ENCODE results near the gene HTR2A. TPM values are rescaled to one million over a fixed set of nuclear protein-coding genes. Genes with fewer than 3 reads are reported as not detected.

The HTR2A gene
- 0.01 TPM for polyA plus RNA-seq (2013, experiment 1 of 2)
- polyA plus RNA-seq (2013, experiment 2 of 2): 0.04 TPM

- H2BK120ac ChIP-seq (ENCODE audit: low read depth, low read length): no peak within 1 kb of the TSS
- H2BK12ac ChIP-seq (ENCODE audit: low read length in 2 of 2): peak within 1 kb of the TSS; percentile 23 to 59
- peak within 1 kb of the TSS; percentile 37 for H2AFZ ChIP-seq (ENCODE audit: low read depth, low read length)
- H3K4me1 ChIP-seq (ENCODE audit: control insufficient read depth, insufficient read depth, low read depth, low read length): no peaks in the 10 kb centered on the region
- no peak for DNase-seq
- H3K27me3 ChIP-seq (ENCODE audit: control insufficient read depth in 1 of 2, insufficient read depth in 1 of 2, low read length in 2 of 2): peaks cover 0 to 4% of the 10 kb centered on the region in 2 experiments
- peak within 1 kb of the TSS in 1 of 2 experiments; percentile 14 for H3K18ac ChIP-seq (ENCODE audit: low read depth in 1 of 2, low read length in 2 of 2)
- H3K27ac ChIP-seq (ENCODE audit: low read length, poor library complexity, severe bottlenecking): no peak within 1 kb of the TSS
- no peak within 1 kb of the TSS for H3K23ac ChIP-seq (ENCODE audit: low read length in 2 of 2)
- H2BK15ac ChIP-seq (ENCODE audit: low read depth, poor library complexity, severe bottlenecking): no peak within 1 kb of the TSS
- H3K79me1 ChIP-seq (replicated peaks; ENCODE audit: low read length, poor library complexity, severe bottlenecking): no peaks in the 10 kb centered on the region
- peak within 1 kb of the TSS in 1 of 2 experiments; percentile 14 for H3K14ac ChIP-seq (ENCODE audit: low read length in 2 of 2)
- no peaks in the 10 kb centered on the region for H3K9me3 ChIP-seq (ENCODE audit: control insufficient read depth, low read length)
- no peak within 1 kb of the TSS for H2AK5ac ChIP-seq (ENCODE audit: low read length, severe bottlenecking)
- H2BK5ac ChIP-seq (ENCODE audit: low read depth, low read length, poor library complexity, severe bottlenecking): no peak within 1 kb of the TSS
- peak within 1 kb of the TSS; percentile 72 for H3K4me2 ChIP-seq (ENCODE audit: low read length, poor library complexity, severe bottlenecking)
- H3K9ac ChIP-seq (ENCODE audit: low read length): peak within 1 kb of the TSS; percentile 85
- H3K36me3 ChIP-seq (ENCODE audit: control insufficient read depth in 1 of 2, insufficient read depth in 2 of 2, low read depth in 1 of 2, low read length in 2 of 2): no peaks in the 10 kb centered on the region
- WGBS: 85% methylated on average over 11 of the region's 13 CpGs
- H4K8ac ChIP-seq (ENCODE audit: low read length): no peak within 1 kb of the TSS
- H3K4ac ChIP-seq (ENCODE audit: low read depth in 1 of 2, low read length in 2 of 2): no peak within 1 kb of the TSS
- peak within 1 kb of the TSS; percentile 19 to 87 for H3K4me3 ChIP-seq (ENCODE audit: insufficient read depth in 1 of 2, low read depth in 1 of 2, low read length in 2 of 2)
- peak within 1 kb of the TSS; percentile 73 for H4K91ac ChIP-seq (ENCODE audit: low read length)
Measured at GRCh38 chr13:46896341-46897137, at the start of gene HTR2A. HTR2A (minus strand) TSS chr13:46897053; CDS start chr13:46895906, 1,147 bp downstream.

DNA sequence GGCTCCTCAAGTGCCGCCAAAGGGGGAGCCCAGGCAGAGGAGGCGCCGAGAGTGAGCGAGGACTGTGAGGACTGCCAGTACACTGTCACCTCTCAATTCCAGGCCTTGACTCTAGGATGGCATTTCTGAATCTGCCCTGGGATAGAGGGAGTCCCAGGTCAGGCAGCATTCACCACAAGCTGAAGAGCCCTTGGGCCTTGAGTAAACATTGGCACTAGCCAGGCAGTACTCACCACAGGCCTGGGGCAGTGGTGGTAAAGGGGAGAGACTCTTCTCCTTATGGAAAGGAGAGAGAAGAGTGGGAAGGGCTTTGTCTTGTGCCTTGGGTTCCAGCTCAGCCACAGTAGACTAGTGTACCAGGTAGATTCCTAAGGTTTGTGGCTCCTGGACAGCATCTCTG lies 39.7 kb upstream of the HTR2A start:
- no peak overlapping the region for H3K23ac ChIP-seq (ENCODE audit: low read length in 2 of 2)
- no peak for DNase-seq
- H3K27me3 ChIP-seq (ENCODE audit: control insufficient read depth in 1 of 2, insufficient read depth in 1 of 2, low read length in 2 of 2): no peaks in the 10 kb centered on the region
- H3K4me1 ChIP-seq (ENCODE audit: control insufficient read depth, insufficient read depth, low read depth, low read length): no peaks in the 10 kb centered on the region
- no peaks in the 10 kb centered on the region for H3K36me3 ChIP-seq (ENCODE audit: control insufficient read depth in 1 of 2, insufficient read depth in 2 of 2, low read depth in 1 of 2, low read length in 2 of 2)
- no peak overlapping the region for H2BK120ac ChIP-seq (ENCODE audit: low read depth, low read length)
- no peak overlapping the region for H2BK12ac ChIP-seq (ENCODE audit: low read length in 2 of 2)
- H2BK5ac ChIP-seq (ENCODE audit: low read depth, low read length, poor library complexity, severe bottlenecking): no peak overlapping the region
- no peak overlapping the region for H4K8ac ChIP-seq (ENCODE audit: low read length)
- H3K9ac ChIP-seq (ENCODE audit: low read length): no peak overlapping the region
- no peaks in the 10 kb centered on the region for H3K79me1 ChIP-seq (replicated peaks; ENCODE audit: low read length, poor library complexity, severe bottlenecking)
- 89% methylated on average over 4 of the region's 4 CpGs for WGBS
- H2AFZ ChIP-seq (ENCODE audit: low read depth, low read length): no peak overlapping the region
- no peak overlapping the region for H3K27ac ChIP-seq (ENCODE audit: low read length, poor library complexity, severe bottlenecking)
- H4K91ac ChIP-seq (ENCODE audit: low read length): no peak overlapping the region
- H2BK15ac ChIP-seq (ENCODE audit: low read depth, poor library complexity, severe bottlenecking): no peak overlapping the region
- H3K9me3 ChIP-seq (ENCODE audit: control insufficient read depth, low read length): peaks cover 22% of the 10 kb centered on the region
- H3K4me2 ChIP-seq (ENCODE audit: low read length, poor library complexity, severe bottlenecking): no peak overlapping the region
- no peak overlapping the region for H3K4ac ChIP-seq (ENCODE audit: low read depth in 1 of 2, low read length in 2 of 2)
- no peak overlapping the region for H3K14ac ChIP-seq (ENCODE audit: low read length in 2 of 2)
- H3K4me3 ChIP-seq (ENCODE audit: insufficient read depth in 1 of 2, low read depth in 1 of 2, low read length in 2 of 2): no peak overlapping the region
- H3K18ac ChIP-seq (ENCODE audit: low read depth in 1 of 2, low read length in 2 of 2): peak overlapping the region in 1 of 2 experiments; percentile 38
- no peak overlapping the region for H2AK5ac ChIP-seq (ENCODE audit: low read length, severe bottlenecking)

DNA sequence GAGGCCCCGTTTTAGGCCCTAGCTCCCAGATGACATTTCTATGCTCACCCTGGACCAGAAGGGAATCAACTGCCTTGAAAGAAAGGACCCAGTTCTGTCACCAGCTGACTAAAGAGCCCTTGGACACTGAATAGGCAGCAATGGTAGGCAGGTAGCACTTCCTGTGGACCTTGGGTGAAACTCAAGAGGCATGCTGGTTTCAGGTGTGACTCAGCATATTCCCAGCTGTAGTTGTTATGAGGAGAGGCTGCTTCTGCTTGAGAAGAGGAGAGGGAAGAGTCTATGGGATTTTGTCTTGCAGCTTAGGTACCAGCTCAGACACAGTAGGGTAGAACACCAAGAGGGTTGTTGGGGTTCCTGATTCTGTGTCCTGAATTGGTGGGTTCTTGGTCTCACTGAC lies 37.9 kb upstream of the HTR2A start:
- WGBS: 81% methylated on average over 1 of the region's 1 CpG
- Histone ChIP-seq H3K23ac (ENCODE audit: low read length in 2 of 2) (no peak overlapping the region), H2BK120ac (ENCODE audit: low read depth, low read length) (no peak overlapping the region), H2AFZ (ENCODE audit: low read depth, low read length) (no peak overlapping the region), H2BK5ac (ENCODE audit: low read depth, low read length, poor library complexity, severe bottlenecking) (no peak overlapping the region), H3K14ac (ENCODE audit: low read length in 2 of 2) (peak overlapping the region in 1 of 2 experiments; percentile 28), H3K9me3 (ENCODE audit: control insufficient read depth, low read length) (peaks cover 22% of the 10 kb centered on the region), H3K18ac (ENCODE audit: low read depth in 1 of 2, low read length in 2 of 2) (no peak overlapping the region), H3K27ac (ENCODE audit: low read length, poor library complexity, severe bottlenecking) (no peak overlapping the region), H2BK12ac (ENCODE audit: low read length in 2 of 2) (no peak overlapping the region), H3K36me3 (ENCODE audit: control insufficient read depth in 1 of 2, insufficient read depth in 2 of 2, low read depth in 1 of 2, low read length in 2 of 2) (no peaks in the 10 kb centered on the region), H3K4me1 (ENCODE audit: control insufficient read depth, insufficient read depth, low read depth, low read length) (no peaks in the 10 kb centered on the region), H3K4ac (ENCODE audit: low read depth in 1 of 2, low read length in 2 of 2) (no peak overlapping the region), H3K9ac (ENCODE audit: low read length) (no peak overlapping the region), H4K91ac (ENCODE audit: low read length) (no peak overlapping the region), H3K79me1 (replicated peaks; ENCODE audit: low read length, poor library complexity, severe bottlenecking) (no peaks in the 10 kb centered on the region), H2AK5ac (ENCODE audit: low read length, severe bottlenecking) (no peak overlapping the region), H3K4me2 (ENCODE audit: low read length, poor library complexity, severe bottlenecking) (no peak overlapping the region), H4K8ac (ENCODE audit: low read length) (no peak overlapping the region), H3K4me3 (ENCODE audit: insufficient read depth in 1 of 2, low read depth in 1 of 2, low read length in 2 of 2) (no peak overlapping the region), H3K27me3 (ENCODE audit: control insufficient read depth in 1 of 2, insufficient read depth in 1 of 2, low read length in 2 of 2) (no peaks in the 10 kb centered on the region), H2BK15ac (ENCODE audit: low read depth, poor library complexity, severe bottlenecking) (no peak overlapping the region)
- DNase-seq: no peak

DNA sequence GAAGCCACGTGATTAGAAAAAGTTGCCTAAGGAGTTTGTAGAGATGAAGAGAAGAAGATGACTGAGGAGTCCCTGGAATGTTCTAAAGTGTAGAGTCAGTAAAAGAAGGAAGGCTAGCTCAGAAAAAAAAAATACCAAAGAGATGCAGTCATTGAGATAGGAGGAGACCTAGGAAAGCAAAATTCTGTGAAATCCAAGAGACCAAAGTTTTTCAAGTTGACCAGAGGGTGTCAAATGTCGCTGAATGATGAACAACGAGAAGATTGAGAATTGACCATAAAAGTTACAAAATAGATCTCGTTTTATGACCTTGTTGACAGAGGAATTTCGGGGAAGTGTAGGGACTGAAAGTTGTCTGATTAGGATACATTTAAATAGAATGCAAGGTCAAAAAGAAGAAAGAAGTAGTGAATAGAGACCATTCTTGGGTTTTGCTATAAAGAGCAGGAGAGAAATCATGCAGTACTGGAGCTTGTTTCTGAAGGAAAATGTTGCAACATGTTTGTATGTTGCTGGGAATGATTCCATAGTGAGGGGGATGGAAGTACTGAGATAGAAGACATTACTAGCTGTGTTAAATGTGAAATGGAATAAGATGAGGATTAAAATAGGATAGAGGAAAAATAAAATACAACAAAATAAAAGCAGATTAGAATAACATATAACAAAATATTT lies 30.2 kb upstream of the HTR2A start:
- Histone ChIP-seq H3K14ac (ENCODE audit: low read length in 2 of 2) (no peak overlapping the region), H3K36me3 (ENCODE audit: control insufficient read depth in 1 of 2, insufficient read depth in 2 of 2, low read depth in 1 of 2, low read length in 2 of 2) (no peaks in the 10 kb centered on the region), H2BK120ac (ENCODE audit: low read depth, low read length) (no peak overlapping the region), H3K4me2 (ENCODE audit: low read length, poor library complexity, severe bottlenecking) (no peak overlapping the region), H3K4me1 (ENCODE audit: control insufficient read depth, insufficient read depth, low read depth, low read length) (no peaks in the 10 kb centered on the region), H2BK15ac (ENCODE audit: low read depth, poor library complexity, severe bottlenecking) (no peak overlapping the region), H3K4me3 (ENCODE audit: insufficient read depth in 1 of 2, low read depth in 1 of 2, low read length in 2 of 2) (no peak overlapping the region), H3K27me3 (ENCODE audit: control insufficient read depth in 1 of 2, insufficient read depth in 1 of 2, low read length in 2 of 2) (no peaks in the 10 kb centered on the region), H2BK12ac (ENCODE audit: low read length in 2 of 2) (no peak overlapping the region), H2AFZ (ENCODE audit: low read depth, low read length) (no peak overlapping the region), H3K27ac (ENCODE audit: low read length, poor library complexity, severe bottlenecking) (no peak overlapping the region), H3K9me3 (ENCODE audit: control insufficient read depth, low read length) (peaks cover 5% of the 10 kb centered on the region), H2BK5ac (ENCODE audit: low read depth, low read length, poor library complexity, severe bottlenecking) (no peak overlapping the region), H3K4ac (ENCODE audit: low read depth in 1 of 2, low read length in 2 of 2) (no peak overlapping the region), H3K9ac (ENCODE audit: low read length) (peak overlapping the region; percentile 44), H3K23ac (ENCODE audit: low read length in 2 of 2) (no peak overlapping the region), H3K18ac (ENCODE audit: low read depth in 1 of 2, low read length in 2 of 2) (no peak overlapping the region), H2AK5ac (ENCODE audit: low read length, severe bottlenecking) (no peak overlapping the region), H3K79me1 (replicated peaks; ENCODE audit: low read length, poor library complexity, severe bottlenecking) (no peaks in the 10 kb centered on the region), H4K8ac (ENCODE audit: low read length) (no peak overlapping the region), H4K91ac (ENCODE audit: low read length) (no peak overlapping the region)
- DNase-seq: peak; percentile 58
- WGBS: 55% methylated on average over 5 of the region's 5 CpGs
